Right lobe of liver (tissue), 4 donors: ENCODE data around the gene CDK4.

ENCODE experiments used
- POLR2A ChIP-seq: fragments of 450-650 bp; IDR thresholded peaks from one replicate; pipeline ENCODE4 v1.6.1; 2017; ENCODE audit warnings: antibody characterized with exemption, mild to moderate bottlenecking
- TF ChIP-seq, protein P1 (sequence below), 4 donors: fragments of 200-600 bp in 3 of 4; fragments of 450-650 bp in 1 of 4; IDR thresholded peaks; one replicate each; pipeline versions ENCODE4 v1.5.1 to v1.8.0; 2016 to 2022; ENCODE audit warnings: antibody characterized with exemption in 4 of 4, mild to moderate bottlenecking in 2 of 4
- donor health status: DM: no; HTN: no; CAD: no.
- donor health status: DM: no; HTN: no; CAD: no.
- donor health status: DM: no; HTN: yes; CAD: no.

DNA sequence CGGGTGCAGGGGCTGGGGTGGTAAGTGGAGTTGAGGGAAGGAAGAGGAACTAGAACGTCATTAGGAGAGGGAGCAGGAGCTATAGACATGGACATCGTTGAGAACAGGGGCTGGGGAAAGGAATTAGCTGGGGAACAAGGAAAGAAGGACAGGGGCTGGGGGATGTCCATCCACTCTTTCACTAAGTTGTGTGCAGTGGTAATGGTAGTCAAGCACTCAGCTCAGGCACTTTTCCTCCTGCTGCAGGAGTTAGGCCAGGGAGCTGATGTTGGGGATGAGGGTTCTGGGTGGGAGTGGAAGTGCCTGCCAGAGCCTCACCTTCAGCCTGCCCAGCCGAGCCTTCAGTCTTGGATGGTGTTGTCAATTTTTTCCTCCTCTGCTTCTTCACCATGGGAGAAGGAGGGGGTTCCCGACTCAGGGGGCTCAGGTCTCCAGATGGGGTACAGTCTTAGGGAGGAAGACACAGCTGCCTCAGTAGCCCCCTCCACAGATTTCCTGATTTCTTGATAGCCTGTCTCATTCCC lies 22.7 kb downstream of the CDK4 start:
- no peak for TF ChIP-seq POLR2A
- TF ChIP-seq, protein P1, sequence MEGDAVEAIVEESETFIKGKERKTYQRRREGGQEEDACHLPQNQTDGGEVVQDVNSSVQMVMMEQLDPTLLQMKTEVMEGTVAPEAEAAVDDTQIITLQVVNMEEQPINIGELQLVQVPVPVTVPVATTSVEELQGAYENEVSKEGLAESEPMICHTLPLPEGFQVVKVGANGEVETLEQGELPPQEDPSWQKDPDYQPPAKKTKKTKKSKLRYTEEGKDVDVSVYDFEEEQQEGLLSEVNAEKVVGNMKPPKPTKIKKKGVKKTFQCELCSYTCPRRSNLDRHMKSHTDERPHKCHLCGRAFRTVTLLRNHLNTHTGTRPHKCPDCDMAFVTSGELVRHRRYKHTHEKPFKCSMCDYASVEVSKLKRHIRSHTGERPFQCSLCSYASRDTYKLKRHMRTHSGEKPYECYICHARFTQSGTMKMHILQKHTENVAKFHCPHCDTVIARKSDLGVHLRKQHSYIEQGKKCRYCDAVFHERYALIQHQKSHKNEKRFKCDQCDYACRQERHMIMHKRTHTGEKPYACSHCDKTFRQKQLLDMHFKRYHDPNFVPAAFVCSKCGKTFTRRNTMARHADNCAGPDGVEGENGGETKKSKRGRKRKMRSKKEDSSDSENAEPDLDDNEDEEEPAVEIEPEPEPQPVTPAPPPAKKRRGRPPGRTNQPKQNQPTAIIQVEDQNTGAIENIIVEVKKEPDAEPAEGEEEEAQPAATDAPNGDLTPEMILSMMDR (IDR thresholded peaks at IDR 0.05): no peak
